WI38 (cell line): ENCODE results near the gene RPL19.
A peak's percentile ranks its signal among the peaks of the same experiment; 100 is the strongest.

Experiments
- H3K4me3 ChIP-seq: 2 replicates; pipeline ENCODE4 v1.5.1; 2011; ENCODE audit warnings: low read depth, mild to moderate bottlenecking, control low read depth, low read length
- TF ChIP-seq, protein P1 (sequence below): IDR thresholded peaks from 2 replicates; pipeline ENCODE4 v1.5.1; 2012; ENCODE audit warnings: low read depth, mild to moderate bottlenecking, control low read depth, low read length

The RPL19 gene

DNA sequence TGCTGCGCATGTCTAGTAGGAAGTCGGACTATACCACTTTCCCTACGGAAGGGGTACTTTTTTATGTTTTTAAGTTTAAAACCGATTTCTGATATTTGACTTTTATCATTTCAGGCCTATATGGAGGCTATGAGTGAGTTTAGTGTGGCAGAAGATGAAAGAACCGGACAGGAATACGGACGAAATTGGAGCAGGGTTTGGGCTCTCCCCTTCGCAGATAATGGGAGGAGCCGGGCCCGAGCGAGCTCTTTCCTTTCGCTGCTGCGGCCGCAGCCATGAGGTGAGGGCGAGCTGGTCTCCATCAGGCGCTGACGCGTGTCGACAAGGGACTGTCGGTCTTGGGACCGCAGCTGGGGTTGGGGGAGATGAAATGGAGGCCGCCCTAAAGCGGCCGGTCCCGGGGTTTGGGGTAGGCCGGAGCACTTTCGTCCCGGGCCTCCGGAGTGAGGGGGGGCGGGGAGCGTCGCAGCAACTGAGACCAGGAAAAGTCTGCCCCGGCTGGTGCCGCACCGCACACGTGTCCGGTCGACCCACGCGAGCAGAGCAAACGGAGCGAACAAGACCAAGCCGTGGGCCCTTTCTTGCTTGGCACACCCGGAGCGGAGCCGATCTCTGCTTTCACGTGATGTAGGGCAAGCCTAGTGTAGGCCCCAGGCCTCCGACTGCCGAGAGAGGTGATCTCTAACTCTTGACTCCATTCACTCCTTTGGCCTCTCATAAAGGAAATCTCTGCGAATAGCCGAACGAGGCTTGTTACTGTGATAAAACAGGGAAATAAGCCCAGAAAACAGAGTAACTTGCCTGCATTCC is at the start of gene RPL19:
Gene RPL19 (plus strand): TSS at position 214 of the 810 bp plus-strand sequence. CDS start 62 bp downstream, at position 276.
- H3K4me3 ChIP-seq, result peak within 1 kb of the TSS; percentile 97
- TF ChIP-seq, protein P1, sequence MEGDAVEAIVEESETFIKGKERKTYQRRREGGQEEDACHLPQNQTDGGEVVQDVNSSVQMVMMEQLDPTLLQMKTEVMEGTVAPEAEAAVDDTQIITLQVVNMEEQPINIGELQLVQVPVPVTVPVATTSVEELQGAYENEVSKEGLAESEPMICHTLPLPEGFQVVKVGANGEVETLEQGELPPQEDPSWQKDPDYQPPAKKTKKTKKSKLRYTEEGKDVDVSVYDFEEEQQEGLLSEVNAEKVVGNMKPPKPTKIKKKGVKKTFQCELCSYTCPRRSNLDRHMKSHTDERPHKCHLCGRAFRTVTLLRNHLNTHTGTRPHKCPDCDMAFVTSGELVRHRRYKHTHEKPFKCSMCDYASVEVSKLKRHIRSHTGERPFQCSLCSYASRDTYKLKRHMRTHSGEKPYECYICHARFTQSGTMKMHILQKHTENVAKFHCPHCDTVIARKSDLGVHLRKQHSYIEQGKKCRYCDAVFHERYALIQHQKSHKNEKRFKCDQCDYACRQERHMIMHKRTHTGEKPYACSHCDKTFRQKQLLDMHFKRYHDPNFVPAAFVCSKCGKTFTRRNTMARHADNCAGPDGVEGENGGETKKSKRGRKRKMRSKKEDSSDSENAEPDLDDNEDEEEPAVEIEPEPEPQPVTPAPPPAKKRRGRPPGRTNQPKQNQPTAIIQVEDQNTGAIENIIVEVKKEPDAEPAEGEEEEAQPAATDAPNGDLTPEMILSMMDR, result no peak

- TF ChIP-seq, protein P1, result no peak
- H3K4me3 ChIP-seq, result peak overlapping the region; percentile 40; the same call in 1 of the 2 replicates
Measured at GRCh38 chr17:39150795-39151149, 49.3 kb upstream of the RPL19 start.

GRCh38 chr17:39151150-39151942 is 48.7 kb upstream of the RPL19 start, which contains the start of gene PLXDC1:
Gene PLXDC1, minus strand, starts transcription at chr17:39151637. Its CDS starts 200 bp downstream, at chr17:39151437.
- TF ChIP-seq, protein P1, result no peak
- H3K4me3 ChIP-seq, result peak within 1 kb of the TSS; percentile 40

DNA sequence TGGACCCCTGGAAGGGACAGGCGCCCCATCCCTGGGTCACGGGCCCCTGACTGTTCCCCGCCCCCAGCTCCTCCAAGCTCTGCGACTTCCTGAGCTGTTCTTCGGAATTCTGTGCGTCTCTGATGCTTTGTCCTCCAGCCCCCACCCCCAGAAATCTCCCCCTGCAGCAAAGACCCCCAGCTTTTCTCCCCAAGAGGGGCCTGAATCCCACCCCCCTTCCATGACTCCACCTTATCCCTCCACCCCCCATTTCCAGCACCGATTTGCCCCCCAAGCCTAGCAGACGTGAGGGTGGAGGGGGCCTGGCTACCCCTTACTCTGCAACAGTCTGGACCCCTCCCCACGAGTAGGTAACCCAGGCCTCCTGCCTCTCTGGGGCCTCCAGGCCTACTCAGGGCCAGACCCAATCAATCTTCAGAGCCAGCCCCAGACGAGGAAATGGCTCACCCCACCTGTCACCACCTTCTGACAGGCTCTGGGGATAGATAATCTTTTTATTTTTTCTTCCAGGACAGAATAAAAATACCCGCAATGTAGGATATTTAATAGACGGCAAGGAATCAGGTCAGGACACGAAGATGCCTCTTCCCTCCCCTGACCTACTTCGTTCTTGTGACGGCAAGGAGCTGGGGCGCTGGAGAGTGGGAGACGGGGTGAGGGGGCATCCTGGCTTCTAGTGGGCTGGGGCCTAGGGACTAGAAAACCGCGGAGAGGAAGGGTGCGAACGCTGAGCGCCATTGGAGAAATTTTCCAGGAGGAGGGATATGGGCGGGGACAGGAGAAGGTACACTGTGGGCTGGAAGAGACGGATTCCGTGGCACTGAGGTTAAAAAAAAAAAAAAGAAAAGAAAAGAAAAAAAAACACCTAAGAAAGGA is 47.9 kb upstream of the RPL19 start:
- TF ChIP-seq, protein P1, result no peak
- 0 out of 2 replicates have a peak overlapping the region, but pooled peaks have one; percentile 20 for H3K4me3 ChIP-seq

GRCh38 chr17:39153599-39154051 is 46.5 kb upstream of the RPL19 start:
- TF ChIP-seq, protein P1, result 0 out of 2 replicates have a peak, but pooled peaks have one; percentile 4
- H3K4me3 ChIP-seq, result peak overlapping the region; percentile 94

DNA sequence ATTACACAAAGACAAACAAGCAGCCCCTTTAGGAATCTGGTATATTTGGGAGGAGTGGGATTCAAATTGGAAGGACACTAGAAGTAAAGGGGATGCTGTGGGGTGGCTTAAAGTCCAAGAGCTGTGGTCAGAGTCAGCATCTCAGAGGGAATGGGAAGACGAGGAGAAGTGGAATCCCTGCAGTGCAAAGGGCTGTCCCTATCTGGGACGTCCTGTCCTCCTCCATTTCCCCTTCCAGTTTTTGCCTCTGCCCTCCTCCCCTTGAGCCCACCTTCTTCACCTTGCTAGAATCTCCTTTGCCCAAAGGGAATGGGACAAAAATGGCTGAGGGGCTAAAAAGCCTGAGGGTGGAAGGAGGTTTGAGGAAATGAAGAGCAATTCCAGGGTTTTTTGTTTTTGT is 44.4 kb upstream of the RPL19 start:
- TF ChIP-seq, protein P1, result no peak
- no peak overlapping the region for H3K4me3 ChIP-seq
